Measurements from ENCODE around the gene TIMELESS.
A peak's percentile ranks its signal among the peaks of the same experiment; 100 is the strongest.
"Not testable (repeated sequence)": the region's sequence is repeated elsewhere in the genome, so short reads cannot be mapped to it uniquely, and the experiment has no call there.

Gene TIMELESS, protein sequence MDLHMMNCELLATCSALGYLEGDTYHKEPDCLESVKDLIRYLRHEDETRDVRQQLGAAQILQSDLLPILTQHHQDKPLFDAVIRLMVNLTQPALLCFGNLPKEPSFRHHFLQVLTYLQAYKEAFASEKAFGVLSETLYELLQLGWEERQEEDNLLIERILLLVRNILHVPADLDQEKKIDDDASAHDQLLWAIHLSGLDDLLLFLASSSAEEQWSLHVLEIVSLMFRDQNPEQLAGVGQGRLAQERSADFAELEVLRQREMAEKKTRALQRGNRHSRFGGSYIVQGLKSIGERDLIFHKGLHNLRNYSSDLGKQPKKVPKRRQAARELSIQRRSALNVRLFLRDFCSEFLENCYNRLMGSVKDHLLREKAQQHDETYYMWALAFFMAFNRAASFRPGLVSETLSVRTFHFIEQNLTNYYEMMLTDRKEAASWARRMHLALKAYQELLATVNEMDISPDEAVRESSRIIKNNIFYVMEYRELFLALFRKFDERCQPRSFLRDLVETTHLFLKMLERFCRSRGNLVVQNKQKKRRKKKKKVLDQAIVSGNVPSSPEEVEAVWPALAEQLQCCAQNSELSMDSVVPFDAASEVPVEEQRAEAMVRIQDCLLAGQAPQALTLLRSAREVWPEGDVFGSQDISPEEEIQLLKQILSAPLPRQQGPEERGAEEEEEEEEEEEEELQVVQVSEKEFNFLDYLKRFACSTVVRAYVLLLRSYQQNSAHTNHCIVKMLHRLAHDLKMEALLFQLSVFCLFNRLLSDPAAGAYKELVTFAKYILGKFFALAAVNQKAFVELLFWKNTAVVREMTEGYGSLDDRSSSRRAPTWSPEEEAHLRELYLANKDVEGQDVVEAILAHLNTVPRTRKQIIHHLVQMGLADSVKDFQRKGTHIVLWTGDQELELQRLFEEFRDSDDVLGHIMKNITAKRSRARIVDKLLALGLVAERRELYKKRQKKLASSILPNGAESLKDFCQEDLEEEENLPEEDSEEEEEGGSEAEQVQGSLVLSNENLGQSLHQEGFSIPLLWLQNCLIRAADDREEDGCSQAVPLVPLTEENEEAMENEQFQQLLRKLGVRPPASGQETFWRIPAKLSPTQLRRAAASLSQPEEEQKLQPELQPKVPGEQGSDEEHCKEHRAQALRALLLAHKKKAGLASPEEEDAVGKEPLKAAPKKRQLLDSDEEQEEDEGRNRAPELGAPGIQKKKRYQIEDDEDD

DNA sequence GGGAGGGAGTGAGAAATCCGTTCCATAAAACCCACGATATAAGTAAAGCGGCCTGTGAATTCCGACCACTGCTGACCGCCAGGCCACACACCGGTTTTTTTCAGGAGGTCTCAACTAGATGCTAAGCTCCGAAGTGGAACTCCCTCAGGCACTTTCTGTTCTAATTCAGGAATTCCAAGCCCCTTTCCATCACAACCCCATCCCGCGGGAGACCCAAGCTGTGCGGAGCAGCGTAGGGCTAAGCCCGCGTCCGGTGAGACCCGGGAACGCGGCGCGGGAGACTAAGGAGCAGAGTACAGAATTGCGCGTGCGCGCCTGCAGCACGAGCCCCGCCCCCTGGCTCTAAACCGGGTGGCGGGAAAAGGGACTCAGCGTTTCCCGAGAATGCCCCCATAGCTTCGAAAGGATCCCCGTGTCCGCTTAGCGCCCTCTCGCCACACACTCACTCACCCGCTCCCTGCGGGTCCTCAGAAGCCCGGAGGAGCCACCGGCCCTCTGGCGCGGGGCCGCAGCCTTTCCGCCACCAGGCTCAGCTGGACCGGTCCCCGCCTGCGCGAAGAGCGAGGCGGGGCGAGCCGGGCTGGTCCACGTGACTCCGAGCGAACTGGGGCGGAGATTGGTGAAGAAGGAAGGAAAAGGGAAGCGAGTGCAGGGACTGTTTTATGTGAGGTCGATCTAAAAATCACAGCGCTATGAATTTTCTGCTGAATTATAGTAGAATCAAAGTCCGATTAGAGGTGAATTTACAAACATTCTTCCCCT, at the start of gene TIMELESS:
Gene TIMELESS (minus strand): TSS at position 567 of the 762 bp plus-strand sequence. CDS start 15,256 bp downstream, outside the sequence.
- DNase-seq: peak; percentile 72

GRCh38 chr12:56498126-56498902, 49.1 kb upstream of the TIMELESS start:
- DNase-seq: not testable (repeated sequence)

- not testable (repeated sequence) for DNase-seq
These were observed 47.5 kb upstream of the TIMELESS start for GRCh38 chr12:56496704-56497103.

GRCh38 chr12:56494481-56494880, 45.3 kb upstream of the TIMELESS start:
- not testable (repeated sequence) for DNase-seq

DNA sequence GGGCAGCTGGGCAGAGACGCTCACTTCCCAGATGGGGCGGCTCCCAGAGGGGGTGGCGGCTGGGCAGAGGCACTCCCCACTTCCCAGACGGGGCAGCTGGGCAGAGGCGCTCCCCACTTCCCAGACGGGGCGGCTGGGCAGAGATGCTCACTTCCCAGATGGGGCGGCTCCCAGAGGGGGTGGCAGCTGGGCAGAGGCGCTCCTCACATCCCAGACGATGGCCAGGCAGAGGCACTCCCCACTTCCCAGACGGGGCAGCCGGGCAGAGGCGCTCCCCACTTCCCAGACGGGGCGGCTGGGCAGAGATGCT, 44.8 kb upstream of the TIMELESS start:
- not testable (repeated sequence) for DNase-seq

- not testable (repeated sequence) for DNase-seq
These were observed 44.3 kb upstream of the TIMELESS start for GRCh38 chr12:56493409-56494105.

- DNase-seq: no peak
These were observed 41.1 kb upstream of the TIMELESS start for GRCh38 chr12:56490360-56490759.

DNA sequence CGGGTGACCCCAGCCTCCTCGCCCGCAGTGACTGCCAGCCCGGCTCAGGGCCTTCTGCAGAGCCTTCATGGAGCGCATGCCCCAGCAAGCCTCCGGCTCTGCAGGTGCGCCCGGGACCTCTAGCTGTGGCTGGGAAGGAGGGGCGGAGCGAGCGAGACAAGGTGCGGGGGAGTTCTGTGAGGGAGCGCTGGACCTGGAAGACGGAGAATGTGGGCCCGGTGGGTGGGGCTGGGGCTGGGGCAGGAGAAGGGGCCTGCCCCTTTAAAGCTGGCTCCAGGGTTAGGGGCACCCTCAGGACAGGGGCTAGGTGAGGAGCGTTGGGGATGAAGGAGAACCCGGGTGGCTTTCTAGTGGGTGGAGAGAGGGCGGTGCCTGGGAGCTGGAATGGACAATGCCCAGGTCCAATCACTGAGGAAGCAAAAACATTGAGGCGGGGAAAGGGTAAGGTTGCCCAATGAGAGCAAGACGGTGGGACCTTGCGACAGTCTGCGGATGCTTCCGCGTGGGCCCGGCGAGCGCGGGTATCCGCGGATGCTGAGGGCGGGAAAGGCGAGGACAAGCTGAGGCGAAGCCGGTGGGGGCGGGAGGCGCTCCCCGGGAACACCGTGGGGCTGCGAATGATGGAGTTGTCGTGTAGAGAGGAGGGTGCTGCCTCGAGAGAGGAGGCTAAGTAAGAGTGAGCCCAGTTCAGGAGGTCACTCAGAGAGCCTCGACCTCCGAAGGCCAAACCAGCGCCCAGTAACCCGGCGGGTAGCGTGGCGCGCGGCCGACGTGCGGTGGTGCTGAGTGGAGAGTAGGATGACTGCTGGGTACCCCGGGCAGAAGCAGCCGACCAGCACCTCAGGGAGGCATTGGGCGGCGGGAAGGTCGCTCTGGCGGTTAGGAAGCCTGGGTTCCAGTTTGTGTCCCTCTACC, 39.1 kb upstream of the TIMELESS start, which contains the start of gene GLS2:
Gene GLS2 (minus strand): TSS at position 121 of the 915 bp plus-strand sequence. CDS start 43 bp downstream, at position 78.
- peak; percentile 25 for DNase-seq

- no peak for DNase-seq
These were observed 38.3 kb upstream of the TIMELESS start for GRCh38 chr12:56487448-56488040.

DNA sequence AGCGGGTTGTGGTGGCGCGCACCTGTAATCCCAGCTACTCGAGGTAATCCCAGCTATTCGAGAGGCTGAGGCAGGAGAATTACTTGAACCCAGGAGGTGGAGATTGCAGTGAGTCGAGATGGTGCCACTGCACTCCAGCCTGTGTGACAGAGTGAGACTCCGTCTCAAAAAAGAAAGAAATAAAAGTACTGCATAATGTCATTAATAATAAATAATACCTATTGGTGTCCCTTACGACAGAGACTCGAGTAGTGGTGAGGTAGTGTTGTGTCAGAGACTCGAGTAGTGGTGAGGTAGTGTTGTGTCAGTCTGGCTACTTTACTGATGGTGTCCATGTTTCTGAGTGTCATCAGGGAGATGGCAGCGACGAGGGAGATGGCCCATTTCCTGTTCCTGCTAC, 37.5 kb upstream of the TIMELESS start:
- DNase-seq: no peak

DNA sequence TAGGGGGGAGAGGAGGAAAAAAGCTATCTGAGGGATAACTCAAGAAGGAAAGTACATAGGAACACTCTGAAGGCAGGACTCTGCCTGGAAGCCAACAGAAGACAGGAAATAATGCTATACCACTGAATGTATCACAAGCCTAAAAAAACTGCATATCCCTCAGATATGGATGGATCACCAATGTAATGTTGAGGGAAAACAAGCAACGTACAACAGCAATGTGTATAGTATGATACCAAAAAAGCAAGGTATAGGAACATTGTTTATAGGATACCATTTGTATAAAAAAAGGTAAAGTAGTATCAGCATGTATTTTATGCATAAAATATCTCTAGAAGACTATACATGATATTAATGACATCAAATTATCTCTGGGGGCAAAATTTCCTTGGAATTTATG, 35.3 kb upstream of the TIMELESS start:
- DNase-seq: no peak

- no peak for DNase-seq
These were observed 30.4 kb upstream of the TIMELESS start for GRCh38 chr12:56479625-56480024.

DNA sequence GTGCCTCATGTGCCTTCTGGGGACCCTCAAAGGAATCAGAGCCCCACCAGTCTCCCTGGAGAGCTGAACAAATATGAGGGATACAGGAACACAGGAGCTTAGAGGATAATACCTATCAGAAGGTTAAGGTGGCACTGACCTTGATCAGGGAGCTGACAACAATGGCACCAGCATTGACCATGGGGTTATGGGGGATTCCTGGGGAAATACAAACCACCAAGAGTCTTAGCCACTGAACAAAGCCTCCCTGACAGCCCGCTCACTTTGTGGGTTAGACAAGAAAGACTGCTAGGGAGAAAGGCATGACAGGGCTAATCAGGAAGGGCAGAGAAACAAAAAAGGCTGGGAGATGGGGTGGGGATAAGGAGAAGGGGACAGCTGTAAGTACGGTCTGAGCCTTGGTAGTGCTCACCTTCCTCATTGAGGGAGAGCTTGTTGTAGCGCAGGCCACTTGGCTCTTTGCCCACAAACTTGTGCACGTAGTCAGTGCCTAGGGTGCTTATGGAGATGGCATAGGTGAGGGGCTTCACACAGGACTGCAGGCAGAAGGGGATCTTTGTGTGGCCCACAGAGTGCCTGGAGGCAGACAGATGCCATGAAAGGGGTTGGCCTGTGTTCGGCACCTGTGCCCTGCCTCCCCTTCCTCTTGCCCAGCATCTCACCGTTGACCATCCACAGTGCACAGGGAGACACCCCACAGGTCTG, 28.4 kb upstream of the TIMELESS start:
- no peak for DNase-seq

GRCh38 chr12:56476972-56477432, 27.8 kb upstream of the TIMELESS start:
- DNase-seq: no peak

DNA sequence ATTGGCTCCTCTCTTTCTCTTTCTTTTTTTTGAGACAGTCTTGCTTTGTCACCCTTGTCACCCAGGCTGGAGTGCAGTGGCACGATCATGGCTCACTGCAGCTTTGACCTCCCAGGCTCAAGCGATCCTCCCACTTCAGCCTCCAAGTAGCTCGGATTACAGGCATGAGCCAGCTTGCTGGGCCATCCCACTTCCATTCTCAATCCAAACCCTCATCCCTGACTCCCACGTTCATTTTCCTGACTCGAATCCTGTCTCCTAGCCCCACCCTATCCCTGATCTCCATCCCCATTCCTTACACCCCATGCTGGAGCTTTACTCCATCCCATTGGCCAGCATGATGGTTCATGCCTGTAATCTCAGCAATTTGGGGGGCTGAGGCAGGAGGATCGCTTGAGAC, 26.9 kb upstream of the TIMELESS start:
- no peak for DNase-seq

DNA sequence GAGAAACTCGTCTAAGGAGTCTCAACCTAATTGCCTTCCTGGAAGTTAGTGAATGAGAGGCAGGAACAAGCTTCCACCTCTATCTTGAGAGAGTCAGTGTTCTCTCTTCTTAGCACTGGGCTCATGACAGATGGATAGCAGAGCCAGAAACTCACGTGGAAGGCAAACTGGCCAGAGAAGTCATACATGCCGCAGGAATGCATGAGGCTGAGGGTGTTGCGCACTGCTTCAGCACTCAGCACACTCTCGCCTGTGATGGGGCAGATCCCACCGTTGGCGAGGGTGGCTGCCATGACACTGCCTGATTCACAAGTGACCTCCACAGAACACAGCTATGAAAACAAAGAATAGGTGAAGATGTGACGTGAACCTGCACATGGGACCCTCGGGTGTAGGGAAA, 25.2 kb upstream of the TIMELESS start:
- DNase-seq: no peak

DNA sequence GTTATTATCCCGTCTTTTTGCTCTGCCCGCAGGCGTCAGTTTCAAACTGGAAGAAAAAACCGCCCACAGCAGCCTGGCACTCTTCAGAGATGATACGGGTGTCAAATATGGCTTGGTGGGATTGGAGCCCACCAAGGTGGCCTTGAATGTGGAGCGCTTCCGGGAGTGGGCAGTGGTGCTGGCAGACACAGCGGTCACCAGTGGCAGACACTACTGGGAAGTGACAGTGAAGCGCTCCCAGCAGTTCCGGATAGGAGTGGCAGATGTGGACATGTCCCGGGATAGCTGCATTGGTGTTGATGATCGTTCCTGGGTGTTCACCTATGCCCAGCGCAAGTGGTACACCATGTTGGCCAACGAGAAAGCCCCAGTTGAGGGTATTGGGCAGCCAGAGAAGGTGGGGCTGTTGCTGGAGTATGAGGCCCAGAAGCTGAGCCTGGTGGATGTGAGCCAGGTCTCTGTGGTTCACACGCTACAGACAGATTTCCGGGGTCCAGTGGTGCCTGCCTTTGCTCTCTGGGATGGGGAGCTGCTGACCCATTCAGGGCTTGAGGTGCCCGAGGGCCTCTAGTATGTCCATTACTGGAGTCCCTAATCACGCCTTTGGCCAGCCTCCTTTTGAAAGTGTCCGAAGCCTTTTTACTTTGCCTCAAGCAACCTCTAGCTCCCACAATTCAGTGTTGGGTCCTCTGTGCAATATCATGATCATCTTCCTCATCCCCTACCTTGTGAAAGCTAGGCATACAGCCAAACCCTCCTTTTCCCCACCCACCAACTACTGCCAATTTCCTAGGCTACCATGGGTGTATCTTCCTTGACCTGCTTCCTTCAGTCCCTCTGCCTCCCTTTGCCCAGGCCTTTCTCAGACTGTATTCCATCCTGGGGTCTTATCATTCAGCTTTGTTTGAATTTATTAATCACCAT, 20.0 kb upstream of the TIMELESS start:
- DNase-seq: no peak
